GM23338 (cell line): ENCODE results near the gene CNRIP1. TPM values are rescaled to one million over a fixed set of nuclear protein-coding genes. Genes with fewer than 3 reads are reported as not detected.

Source experiments
- ATAC-seq: fragments of 200-7000 bp; cut with Tn5 transposase; 3 replicates; pipeline ENCODE4 v1.9.1; 2020
- DNase-seq: peaks from one replicate; pipeline ENCODE4 v3.0.0-alpha.2; 2015; ENCODE audit warnings: low spot score
- H2AFZ ChIP-seq: fragments of 200-600 bp; sonication (generic); 2 replicates; pipeline ENCODE4 v1.8.0; 2016; ENCODE audit warnings: antibody characterized with exemption, mild to moderate bottlenecking, moderate library complexity
- H3F3A ChIP-seq: fragments of 200-600 bp; sonication (generic); replicated peaks from 2 replicates; pipeline ENCODE4 v1.8.0; 2017; ENCODE audit warnings: antibody characterized with exemption, mixed run types, low read depth
- H3K27ac ChIP-seq: fragments of 200-600 bp; sonication (generic); 2 replicates; pipeline ENCODE4 v1.6.1; 2016; ENCODE audit warnings: low read depth
- H3K27me3 ChIP-seq: fragments of 200-600 bp; sonication (generic); 2 replicates; pipeline ENCODE4 v1.8.0; 2016; ENCODE audit warnings: mild to moderate bottlenecking, mixed run types, moderate library complexity; ENCODE audit not compliant: insufficient read depth
- H3K36me3 ChIP-seq: fragments of 200-600 bp; sonication (generic); 2 replicates; pipeline ENCODE4 v1.8.0; 2016; ENCODE audit warnings: mild to moderate bottlenecking; ENCODE audit not compliant: insufficient read depth
- H3K4me1 ChIP-seq: fragments of 200-600 bp; sonication (generic); 2 replicates; pipeline ENCODE4 v1.8.0; 2016; ENCODE audit warnings: mild to moderate bottlenecking, moderate library complexity; ENCODE audit not compliant: insufficient read depth
- H3K4me2 ChIP-seq: fragments of 200-600 bp; sonication (generic); 2 replicates; pipeline ENCODE4 v1.7.1; 2017; ENCODE audit warnings: mixed run types
- H3K4me3 ChIP-seq: fragments of 200-600 bp; sonication (generic); 2 replicates; pipeline ENCODE4 v1.6.1; 2016; ENCODE audit warnings: mixed run types
- H3K79me2 ChIP-seq: fragments of 200-600 bp; sonication (generic); replicated peaks from 2 replicates; pipeline ENCODE4 v1.8.0; 2017; ENCODE audit warnings: mild to moderate bottlenecking; ENCODE audit not compliant: insufficient read depth
- H3K9me2 ChIP-seq: fragments of 200-600 bp; sonication (generic); 2 replicates; pipeline ENCODE4 v1.8.0; 2017; ENCODE audit not compliant: insufficient read depth
- H4K20me1 ChIP-seq: fragments of 200-600 bp; sonication (generic); replicated peaks from 2 replicates; pipeline ENCODE4 v1.8.0; 2017; ENCODE audit warnings: mild to moderate bottlenecking; ENCODE audit not compliant: insufficient read depth
- H3K27ac Mint-ChIP-seq: 2 replicates; pipeline ENCODE4 v1.8.0; 2020; ENCODE audit warnings: inconsistent platforms, mild to moderate bottlenecking, moderate library complexity, mixed read lengths
- H3K27me3 Mint-ChIP-seq: 3 replicates; pipeline ENCODE4 v1.8.0; 2022; ENCODE audit warnings: low read depth, mild to moderate bottlenecking, moderate library complexity, mixed read lengths, inconsistent platforms; ENCODE audit not compliant: insufficient read depth, poor library complexity
- H3K36me3 Mint-ChIP-seq: 3 replicates; pipeline ENCODE4 v1.8.0; 2021; ENCODE audit warnings: low read depth, mild to moderate bottlenecking, inconsistent platforms, moderate library complexity, mixed read lengths
- H3K4me1 Mint-ChIP-seq: 3 replicates; pipeline ENCODE4 v1.8.0; 2020; ENCODE audit warnings: mild to moderate bottlenecking, inconsistent platforms, mixed read lengths
- H3K4me3 Mint-ChIP-seq: 3 replicates; pipeline ENCODE4 v1.8.0; 2021; ENCODE audit warnings: moderate library complexity, mild to moderate bottlenecking, inconsistent platforms, mixed read lengths
- H3K9me3 Mint-ChIP-seq: 3 replicates; pipeline ENCODE4 v1.8.0; 2020; ENCODE audit warnings: moderate library complexity, mild to moderate bottlenecking, inconsistent platforms, mixed read lengths
- CREB1 ChIP-seq: fragments of 250-450 bp; sonication (Bioruptor Pico); IDR thresholded peaks from 2 replicates; pipeline ENCODE4 v1.5.0; 2020; ENCODE audit warnings: low read depth, mild to moderate bottlenecking, moderate library complexity
- EZH2 ChIP-seq: fragments of 200-600 bp; sonication (generic); IDR thresholded peaks from one replicate; pipeline ENCODE4 v1.8.0; 2017; ENCODE audit warnings: antibody characterized with exemption, mild to moderate bottlenecking, low read depth; ENCODE audit not compliant: unreplicated experiment
- EZH2phosphoT487 ChIP-seq: fragments of 200-600 bp; sonication (generic); IDR thresholded peaks from one replicate; pipeline ENCODE4 v1.8.1; 2018; ENCODE audit warnings: antibody characterized with exemption; ENCODE audit not compliant: unreplicated experiment
- JUNB ChIP-seq: IDR thresholded peaks from one replicate; pipeline ENCODE4 v1.6.1; 2016; ENCODE audit warnings: antibody characterized with exemption; ENCODE audit not compliant: unreplicated experiment
- NANOG ChIP-seq: IDR thresholded peaks from 2 replicates; pipeline ENCODE4 v1.6.1; 2016; ENCODE audit warnings: antibody characterized with exemption, borderline replicate concordance
- POLR2AphosphoS5 ChIP-seq: IDR thresholded peaks from 2 replicates; pipeline ENCODE4 v1.6.1; 2016; ENCODE audit warnings: antibody characterized with exemption, low read depth
- ZNF331 ChIP-seq: fragments of 250-450 bp; sonication (Bioruptor Pico); IDR thresholded peaks from 2 replicates; pipeline ENCODE4 v1.5.0; 2020; ENCODE audit warnings: low read depth, mild to moderate bottlenecking, moderate library complexity
- polyA plus RNA-seq: library from polyadenylated mRNA; unstranded; fragments of >200 nt; fragmentation: Nextera tagmentation; extraction: Ambion mirVana; gene quantifications from 2 replicates; pipeline ENCODE4 v1.2.1, GENCODE V29; 2016
- total RNA-seq: library from RNA; depleted of rRNA; stranded (reverse); fragments of >200 nt; shearing (Covaris generic); gene quantifications from 2 replicates; pipeline ENCODE4 v1.2.3, GENCODE V29; 2014
- TF ChIP-seq, protein P1 (sequence below), 2 experiments: fragments of 200-600 bp in 1 of 2; sonication (generic) in 1 of 2; conservative IDR thresholded peaks; 2 replicates each; pipeline versions ENCODE4 v1.5.1 to v1.6.1; 2016 to 2017; ENCODE audit warnings: antibody characterized with exemption in 2 of 2, low read depth in 2 of 2, mild to moderate bottlenecking in 2 of 2, moderate library complexity in 1 of 2
- TF ChIP-seq, protein P2 (sequence below): IDR thresholded peaks from 2 replicates; pipeline ENCODE4 v1.6.1; 2016; ENCODE audit warnings: antibody characterized with exemption
- TF ChIP-seq, protein P3 (sequence below): fragments of 250-450 bp; sonication (Bioruptor Pico); IDR thresholded peaks from 2 replicates; pipeline ENCODE4 v1.5.0; 2020; ENCODE audit warnings: mild to moderate bottlenecking, moderate library complexity

The CNRIP1 gene
- total and polyA plus RNA-seq, 2 experiments from 2014 or later, result 5.9 to 6.9 TPM

DNA sequence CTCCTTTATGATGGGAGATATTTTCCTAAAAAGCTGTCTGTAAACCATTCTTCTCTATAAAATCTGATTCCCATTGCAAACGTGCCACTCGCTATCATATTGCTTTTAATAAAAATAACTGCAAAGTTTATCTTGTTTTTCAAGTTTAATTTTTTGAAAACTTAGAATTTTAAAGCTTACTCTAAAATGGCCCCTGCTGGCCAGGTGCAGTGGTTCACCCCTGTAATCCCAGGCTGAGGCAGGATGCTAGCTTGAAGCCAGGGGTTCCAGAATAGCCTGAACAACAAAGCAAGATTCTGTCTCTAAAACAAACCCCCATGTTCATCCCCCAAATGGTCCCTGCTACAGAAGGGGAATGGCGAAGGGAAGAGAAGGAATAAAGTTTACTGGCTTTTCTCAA, 25.6 kb downstream of the CNRIP1 start:
- peak; percentile 70 for ATAC-seq
- H3K4me3 Mint-ChIP-seq, result no peak overlapping the region
- H3K79me2 ChIP-seq, result no peaks in the 10 kb centered on the region
- no peaks in the 10 kb centered on the region for H4K20me1 ChIP-seq
- H2AFZ ChIP-seq, result no peak overlapping the region
- no peak overlapping the region for H3K27ac ChIP-seq
- TF ChIP-seq NANOG, result no peak
- TF ChIP-seq, protein P1, sequence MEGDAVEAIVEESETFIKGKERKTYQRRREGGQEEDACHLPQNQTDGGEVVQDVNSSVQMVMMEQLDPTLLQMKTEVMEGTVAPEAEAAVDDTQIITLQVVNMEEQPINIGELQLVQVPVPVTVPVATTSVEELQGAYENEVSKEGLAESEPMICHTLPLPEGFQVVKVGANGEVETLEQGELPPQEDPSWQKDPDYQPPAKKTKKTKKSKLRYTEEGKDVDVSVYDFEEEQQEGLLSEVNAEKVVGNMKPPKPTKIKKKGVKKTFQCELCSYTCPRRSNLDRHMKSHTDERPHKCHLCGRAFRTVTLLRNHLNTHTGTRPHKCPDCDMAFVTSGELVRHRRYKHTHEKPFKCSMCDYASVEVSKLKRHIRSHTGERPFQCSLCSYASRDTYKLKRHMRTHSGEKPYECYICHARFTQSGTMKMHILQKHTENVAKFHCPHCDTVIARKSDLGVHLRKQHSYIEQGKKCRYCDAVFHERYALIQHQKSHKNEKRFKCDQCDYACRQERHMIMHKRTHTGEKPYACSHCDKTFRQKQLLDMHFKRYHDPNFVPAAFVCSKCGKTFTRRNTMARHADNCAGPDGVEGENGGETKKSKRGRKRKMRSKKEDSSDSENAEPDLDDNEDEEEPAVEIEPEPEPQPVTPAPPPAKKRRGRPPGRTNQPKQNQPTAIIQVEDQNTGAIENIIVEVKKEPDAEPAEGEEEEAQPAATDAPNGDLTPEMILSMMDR (conservative IDR thresholded peaks at IDR 0.05; ENCODE audit: low read depth in 2 of 2), result peak; percentile 6 to 40; a peak in 2 of 4 replicates
- no peaks in the 10 kb centered on the region for H3K27me3 Mint-ChIP-seq
- DNase-seq, result peak; percentile 20
- H3K36me3 Mint-ChIP-seq, result no peaks in the 10 kb centered on the region
- H3K9me2 ChIP-seq, result no peaks in the 10 kb centered on the region
- H3K36me3 ChIP-seq, result no peaks in the 10 kb centered on the region
- no peaks in the 10 kb centered on the region for H3K4me1 Mint-ChIP-seq
- no peaks in the 10 kb centered on the region for H3K4me1 ChIP-seq
- no peak overlapping the region for H3K4me3 ChIP-seq
- H3K27ac Mint-ChIP-seq, result no peak overlapping the region
- no peaks in the 10 kb centered on the region for H3K9me3 Mint-ChIP-seq
- H3K4me2 ChIP-seq, result no peak overlapping the region
- H3F3A ChIP-seq, result no peaks in the 10 kb centered on the region
- H3K27me3 ChIP-seq, result no peaks in the 10 kb centered on the region

DNA sequence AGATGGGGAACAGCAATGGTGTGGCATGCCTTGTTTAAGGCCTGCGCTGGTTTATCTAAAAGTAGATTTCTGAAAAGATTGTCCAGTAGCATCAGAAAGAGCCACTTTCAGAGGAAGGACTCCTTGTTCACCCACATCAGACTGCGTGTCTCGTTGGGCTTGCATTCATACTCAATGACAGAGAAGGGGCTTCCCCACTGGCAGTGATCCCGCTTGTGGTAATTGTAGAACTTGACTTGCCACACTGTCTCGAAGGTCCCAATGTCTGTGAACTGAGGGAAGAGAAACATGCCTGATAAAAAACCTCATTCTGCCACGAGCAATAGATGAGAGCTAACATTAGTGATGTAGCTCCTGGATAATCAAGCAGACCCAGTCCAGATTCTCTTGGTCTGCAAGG, 26.0 kb downstream of the CNRIP1 start:
- H3K4me3 Mint-ChIP-seq, result no peak overlapping the region
- ATAC-seq, result no peak
- DNase-seq, result no peak
- no peaks in the 10 kb centered on the region for H3K9me2 ChIP-seq
- no peaks in the 10 kb centered on the region for H4K20me1 ChIP-seq
- no peak overlapping the region for H3K4me2 ChIP-seq
- H3K9me3 Mint-ChIP-seq, result no peaks in the 10 kb centered on the region
- no peak overlapping the region for H3K4me3 ChIP-seq
- no peaks in the 10 kb centered on the region for H3K4me1 Mint-ChIP-seq
- H3K27me3 ChIP-seq, result no peaks in the 10 kb centered on the region
- H3K79me2 ChIP-seq, result no peaks in the 10 kb centered on the region
- no peak overlapping the region for H2AFZ ChIP-seq
- TF ChIP-seq JUNB, result no peak
- no peak for TF ChIP-seq ZNF331 (CRISPR knock-in tag)
- no peak for TF ChIP-seq NANOG
- TF ChIP-seq, protein P2, sequence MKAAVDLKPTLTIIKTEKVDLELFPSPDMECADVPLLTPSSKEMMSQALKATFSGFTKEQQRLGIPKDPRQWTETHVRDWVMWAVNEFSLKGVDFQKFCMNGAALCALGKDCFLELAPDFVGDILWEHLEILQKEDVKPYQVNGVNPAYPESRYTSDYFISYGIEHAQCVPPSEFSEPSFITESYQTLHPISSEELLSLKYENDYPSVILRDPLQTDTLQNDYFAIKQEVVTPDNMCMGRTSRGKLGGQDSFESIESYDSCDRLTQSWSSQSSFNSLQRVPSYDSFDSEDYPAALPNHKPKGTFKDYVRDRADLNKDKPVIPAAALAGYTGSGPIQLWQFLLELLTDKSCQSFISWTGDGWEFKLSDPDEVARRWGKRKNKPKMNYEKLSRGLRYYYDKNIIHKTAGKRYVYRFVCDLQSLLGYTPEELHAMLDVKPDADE, result no peak
- TF ChIP-seq EZH2phosphoT487, result no peak
- TF ChIP-seq, protein P3, sequence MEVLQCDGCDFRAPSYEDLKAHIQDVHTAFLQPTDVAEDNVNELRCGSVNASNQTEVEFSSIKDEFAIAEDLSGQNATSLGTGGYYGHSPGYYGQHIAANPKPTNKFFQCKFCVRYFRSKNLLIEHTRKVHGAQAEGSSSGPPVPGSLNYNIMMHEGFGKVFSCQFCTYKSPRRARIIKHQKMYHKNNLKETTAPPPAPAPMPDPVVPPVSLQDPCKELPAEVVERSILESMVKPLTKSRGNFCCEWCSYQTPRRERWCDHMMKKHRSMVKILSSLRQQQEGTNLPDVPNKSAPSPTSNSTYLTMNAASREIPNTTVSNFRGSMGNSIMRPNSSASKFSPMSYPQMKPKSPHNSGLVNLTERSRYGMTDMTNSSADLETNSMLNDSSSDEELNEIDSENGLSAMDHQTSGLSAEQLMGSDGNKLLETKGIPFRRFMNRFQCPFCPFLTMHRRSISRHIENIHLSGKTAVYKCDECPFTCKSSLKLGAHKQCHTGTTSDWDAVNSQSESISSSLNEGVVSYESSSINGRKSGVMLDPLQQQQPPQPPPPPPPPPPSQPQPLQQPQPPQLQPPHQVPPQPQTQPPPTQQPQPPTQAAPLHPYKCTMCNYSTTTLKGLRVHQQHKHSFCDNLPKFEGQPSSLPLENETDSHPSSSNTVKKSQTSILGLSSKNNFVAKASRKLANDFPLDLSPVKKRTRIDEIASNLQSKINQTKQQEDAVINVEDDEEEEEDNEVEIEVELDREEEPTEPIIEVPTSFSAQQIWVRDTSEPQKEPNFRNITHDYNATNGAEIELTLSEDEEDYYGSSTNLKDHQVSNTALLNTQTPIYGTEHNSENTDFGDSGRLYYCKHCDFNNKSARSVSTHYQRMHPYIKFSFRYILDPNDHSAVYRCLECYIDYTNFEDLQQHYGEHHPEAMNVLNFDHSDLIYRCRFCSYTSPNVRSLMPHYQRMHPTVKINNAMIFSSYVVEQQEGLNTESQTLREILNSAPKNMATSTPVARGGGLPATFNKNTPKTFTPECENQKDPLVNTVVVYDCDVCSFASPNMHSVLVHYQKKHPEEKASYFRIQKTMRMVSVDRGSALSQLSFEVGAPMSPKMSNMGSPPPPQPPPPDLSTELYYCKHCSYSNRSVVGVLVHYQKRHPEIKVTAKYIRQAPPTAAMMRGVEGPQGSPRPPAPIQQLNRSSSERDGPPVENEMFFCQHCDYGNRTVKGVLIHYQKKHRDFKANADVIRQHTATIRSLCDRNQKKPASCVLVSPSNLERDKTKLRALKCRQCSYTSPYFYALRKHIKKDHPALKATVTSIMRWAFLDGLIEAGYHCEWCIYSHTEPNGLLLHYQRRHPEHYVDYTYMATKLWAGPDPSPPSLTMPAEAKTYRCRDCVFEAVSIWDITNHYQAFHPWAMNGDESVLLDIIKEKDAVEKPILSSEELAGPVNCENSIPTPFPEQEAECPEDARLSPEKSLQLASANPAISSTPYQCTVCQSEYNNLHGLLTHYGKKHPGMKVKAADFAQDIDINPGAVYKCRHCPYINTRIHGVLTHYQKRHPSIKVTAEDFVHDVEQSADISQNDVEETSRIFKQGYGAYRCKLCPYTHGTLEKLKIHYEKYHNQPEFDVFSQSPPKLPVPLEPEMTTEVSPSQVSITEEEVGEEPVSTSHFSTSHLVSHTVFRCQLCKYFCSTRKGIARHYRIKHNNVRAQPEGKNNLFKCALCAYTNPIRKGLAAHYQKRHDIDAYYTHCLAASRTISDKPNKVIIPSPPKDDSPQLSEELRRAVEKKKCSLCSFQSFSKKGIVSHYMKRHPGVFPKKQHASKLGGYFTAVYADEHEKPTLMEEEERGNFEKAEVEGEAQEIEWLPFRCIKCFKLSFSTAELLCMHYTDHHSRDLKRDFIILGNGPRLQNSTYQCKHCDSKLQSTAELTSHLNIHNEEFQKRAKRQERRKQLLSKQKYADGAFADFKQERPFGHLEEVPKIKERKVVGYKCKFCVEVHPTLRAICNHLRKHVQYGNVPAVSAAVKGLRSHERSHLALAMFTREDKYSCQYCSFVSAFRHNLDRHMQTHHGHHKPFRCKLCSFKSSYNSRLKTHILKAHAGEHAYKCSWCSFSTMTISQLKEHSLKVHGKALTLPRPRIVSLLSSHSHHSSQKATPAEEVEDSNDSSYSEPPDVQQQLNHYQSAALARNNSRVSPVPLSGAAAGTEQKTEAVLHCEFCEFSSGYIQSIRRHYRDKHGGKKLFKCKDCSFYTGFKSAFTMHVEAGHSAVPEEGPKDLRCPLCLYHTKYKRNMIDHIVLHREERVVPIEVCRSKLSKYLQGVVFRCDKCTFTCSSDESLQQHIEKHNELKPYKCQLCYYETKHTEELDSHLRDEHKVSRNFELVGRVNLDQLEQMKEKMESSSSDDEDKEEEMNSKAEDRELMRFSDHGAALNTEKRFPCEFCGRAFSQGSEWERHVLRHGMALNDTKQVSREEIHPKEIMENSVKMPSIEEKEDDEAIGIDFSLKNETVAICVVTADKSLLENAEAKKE, result no peak
- TF ChIP-seq CREB1 (CRISPR knock-in tag), result no peak
- no peak for TF ChIP-seq EZH2
- TF ChIP-seq POLR2AphosphoS5, result no peak
- TF ChIP-seq, protein P1 (conservative IDR thresholded peaks at IDR 0.05; ENCODE audit: low read depth in 2 of 2), result no peak
- H3K27me3 Mint-ChIP-seq, result no peaks in the 10 kb centered on the region
- H3K27ac Mint-ChIP-seq, result no peak overlapping the region
- H3K36me3 ChIP-seq, result no peaks in the 10 kb centered on the region
- no peak overlapping the region for H3K27ac ChIP-seq
- H3K4me1 ChIP-seq, result no peaks in the 10 kb centered on the region
- no peaks in the 10 kb centered on the region for H3F3A ChIP-seq
- no peaks in the 10 kb centered on the region for H3K36me3 Mint-ChIP-seq
